SJSA1 (cell line): Measurements from ENCODE around the gene NDUFA7. TPM values are rescaled to one million over a fixed set of nuclear protein-coding genes. Genes with fewer than 3 reads are reported as not detected.
A peak's percentile ranks its signal among the peaks of the same experiment; 100 is the strongest.
"Not testable (repeated sequence)": the region's sequence is repeated elsewhere in the genome, so short reads cannot be mapped to it uniquely, and the experiment has no call there.

ENCODE experiments used
- DNase-seq, 2 experiments: peaks; one replicate each; pipeline ENCODE4 v3.0.0-alpha.2; 2015 to 2020; ENCODE audit warnings: low spot score in 2 of 2, low read depth in 1 of 2
- H3K27ac ChIP-seq: fragments of 250-450 bp; sonication (Bioruptor Pico); 2 replicates; pipeline ENCODE4 v1.5.1; 2020; ENCODE audit warnings: mild to moderate bottlenecking, moderate library complexity
- H3K27me3 ChIP-seq: fragments of 250-450 bp; sonication (Bioruptor Pico); replicated peaks from 2 replicates; pipeline ENCODE4 v1.5.1; 2020; ENCODE audit warnings: mild to moderate bottlenecking, moderate library complexity
- H3K36me3 ChIP-seq: fragments of 250-450 bp; sonication (Bioruptor Pico); 2 replicates; pipeline ENCODE4 v1.5.1; 2020; ENCODE audit warnings: mild to moderate bottlenecking
- H3K4me1 ChIP-seq: fragments of 250-450 bp; sonication (Bioruptor Pico); replicated peaks from 2 replicates; pipeline ENCODE4 v1.6.1; 2021; ENCODE audit warnings: mild to moderate bottlenecking
- H3K4me3 ChIP-seq: fragments of 250-450 bp; sonication (Bioruptor Pico); 2 replicates; pipeline ENCODE4 v1.5.1; 2020; ENCODE audit warnings: mild to moderate bottlenecking
- H3K9me3 ChIP-seq: fragments of 250-450 bp; sonication (Bioruptor Pico); replicated peaks from 2 replicates; pipeline ENCODE4 v1.5.1; 2020; ENCODE audit warnings: mild to moderate bottlenecking
- total RNA-seq: library from RNA; depleted of rRNA; stranded (reverse); fragments of >200 nt; shearing (Covaris generic); gene quantifications from 2 replicates; pipeline ENCODE4 v1.2.3, GENCODE V29; 2014

The NDUFA7 gene
- total RNA-seq, 1 experiment from 2014 or later = 58.1 TPM

- Histone ChIP-seq H3K4me3 (peak overlapping the region; percentile 72), H3K4me1 (peaks cover 21% of the 10 kb centered on the region), H3K27ac (peak overlapping the region; percentile 74), H3K27me3 (no peaks in the 10 kb centered on the region), H3K36me3 (peaks cover 58% of the 10 kb centered on the region), H3K9me3 (no peaks in the 10 kb centered on the region)
- DNase-seq = no peak
Measured at GRCh38 chr19:8320564-8321066, 560 bp downstream of the NDUFA7 start.

- H3K27me3 ChIP-seq = no peaks in the 10 kb centered on the region
- peak overlapping the region; percentile 72 for H3K4me3 ChIP-seq
- peaks cover 59% of the 10 kb centered on the region for H3K36me3 ChIP-seq
- H3K27ac ChIP-seq = no peak overlapping the region
- peaks cover 21% of the 10 kb centered on the region for H3K4me1 ChIP-seq
- H3K9me3 ChIP-seq = no peaks in the 10 kb centered on the region
- no peak for DNase-seq
Measured at GRCh38 chr19:8319807-8320520, 1.2 kb downstream of the NDUFA7 start.

GRCh38 chr19:8318835-8319234, 2.3 kb downstream of the NDUFA7 start:
- H3K27ac ChIP-seq, DNase-seq, H3K27me3 ChIP-seq, H3K4me3 ChIP-seq, H3K9me3 ChIP-seq: not testable (repeated sequence)
- peaks cover 21% of the 10 kb centered on the region for H3K4me1 ChIP-seq
- H3K36me3 ChIP-seq = peaks cover 59% of the 10 kb centered on the region

GRCh38 chr19:8316351-8317125, 4.6 kb downstream of the NDUFA7 start:
- Histone ChIP-seq H3K36me3 (peaks cover 54% of the 10 kb centered on the region), H3K4me1 (peaks cover 7% of the 10 kb centered on the region)

GRCh38 chr19:8314981-8315640, 6.1 kb downstream of the NDUFA7 start:
- not testable (repeated sequence) for DNase-seq, H3K4me3 ChIP-seq, H3K4me1 ChIP-seq, H3K27ac ChIP-seq, H3K27me3 ChIP-seq, H3K9me3 ChIP-seq
- peaks cover 63% of the 10 kb centered on the region for H3K36me3 ChIP-seq

More at GRCh38 chr19:8316351-8317125, 4.6 kb downstream of the NDUFA7 start:
- Histone ChIP-seq H3K9me3 (no peaks in the 10 kb centered on the region), H3K27me3 (no peaks in the 10 kb centered on the region), H3K27ac (no peak overlapping the region), H3K4me3 (no peak overlapping the region)
- DNase-seq = no peak

- Histone ChIP-seq H3K36me3 (peaks cover 55% of the 10 kb centered on the region), H3K27me3 (no peaks in the 10 kb centered on the region), H3K27ac (no peak overlapping the region), H3K4me1 (peaks cover 15% of the 10 kb centered on the region), H3K9me3 (0 out of 2 replicates have a peak, but pooled peaks cover 3% of the 10 kb centered on the region), H3K4me3 (no peak overlapping the region)
- DNase-seq = peak in 1 of 2 experiments; percentile 22
Measured at GRCh38 chr19:8311461-8312260, 9.5 kb downstream of the NDUFA7 start.

- peak in 1 of 2 experiments; percentile 25 for DNase-seq
- Histone ChIP-seq H3K4me1 (peaks cover 15% of the 10 kb centered on the region), H3K27me3 (no peaks in the 10 kb centered on the region), H3K36me3 (peaks cover 43% of the 10 kb centered on the region), H3K4me3 (no peak overlapping the region), H3K27ac (no peak overlapping the region), H3K9me3 (0 out of 2 replicates have a peak, but pooled peaks cover 3% of the 10 kb centered on the region)
Measured at GRCh38 chr19:8310342-8311055, 10.7 kb downstream of the NDUFA7 start.

GRCh38 chr19:8308891-8309291, 12.3 kb downstream of the NDUFA7 start:
- Histone ChIP-seq H3K27ac (no peak overlapping the region), H3K36me3 (peaks cover 43% of the 10 kb centered on the region), H3K27me3 (no peaks in the 10 kb centered on the region), H3K9me3 (0 out of 2 replicates have a peak, but pooled peaks cover 3% of the 10 kb centered on the region), H3K4me1 (peaks cover 15% of the 10 kb centered on the region), H3K4me3 (no peak overlapping the region)
- DNase-seq = peak in 1 of 2 experiments; percentile 32

- peak within 1 kb of the TSS; percentile 55 for H3K4me3 ChIP-seq
- peak within 1 kb of the TSS; percentile 46 for H3K27ac ChIP-seq
- H3K36me3 ChIP-seq = peaks cover 36% of the 10 kb centered on the region
- DNase-seq = peak; percentile 90 to 94
- no peaks in the 10 kb centered on the region for H3K27me3 ChIP-seq
- peaks cover 15% of the 10 kb centered on the region for H3K4me1 ChIP-seq
- H3K9me3 ChIP-seq = 0 out of 2 replicates have a peak, but pooled peaks cover 3% of the 10 kb centered on the region
Measured at GRCh38 chr19:8307965-8308866, 13.0 kb downstream of the NDUFA7 start, which contains the start of gene CD320. Gene CD320 (minus strand): TSS chr19:8308358. CDS start chr19:8308290, 68 bp downstream.

- no peaks in the 10 kb centered on the region for H3K27me3 ChIP-seq
- 0 out of 2 replicates have a peak, but pooled peaks cover 3% of the 10 kb centered on the region for H3K9me3 ChIP-seq
- H3K4me3 ChIP-seq = peak overlapping the region; percentile 55
- peak overlapping the region; percentile 46; the same call in 1 of the 2 replicates for H3K27ac ChIP-seq
- peaks cover 32% of the 10 kb centered on the region for H3K36me3 ChIP-seq
- no peak for DNase-seq
- peaks cover 17% of the 10 kb centered on the region for H3K4me1 ChIP-seq
Measured at GRCh38 chr19:8307400-8307964, 13.7 kb downstream of the NDUFA7 start.

GRCh38 chr19:8306235-8307054, 14.7 kb downstream of the NDUFA7 start:
- Histone ChIP-seq H3K36me3 (peaks cover 32% of the 10 kb centered on the region), H3K27me3 (no peaks in the 10 kb centered on the region), H3K27ac (no peak overlapping the region), H3K4me1 (peaks cover 28% of the 10 kb centered on the region), H3K4me3 (no peak overlapping the region), H3K9me3 (0 out of 2 replicates have a peak, but pooled peaks cover 3% of the 10 kb centered on the region)
- peak in 1 of 2 experiments; percentile 32 for DNase-seq
